SK-N-MC (cell line): ENCODE measurements around the gene NAP1L4.

Experiments
- EZH2 ChIP-seq: fragments of 200-600 bp; sonication (generic); IDR thresholded peaks from one replicate; pipeline ENCODE4 v1.6.1; 2017; ENCODE audit warnings: antibody characterized with exemption
- FOXP2 ChIP-seq: optimal IDR thresholded peaks from 2 replicates; pipeline ENCODE3; 2011; ENCODE audit warnings: mild to moderate bottlenecking, moderate library complexity; ENCODE audit not compliant: insufficient read depth; ENCODE audit errors: extremely low read length, control extremely low read depth
- POLR2AphosphoS5 ChIP-seq: IDR thresholded peaks from 2 replicates; pipeline ENCODE4 v1.6.1; 2012; ENCODE audit warnings: mild to moderate bottlenecking, low read depth, low read length, borderline replicate concordance

DNA sequence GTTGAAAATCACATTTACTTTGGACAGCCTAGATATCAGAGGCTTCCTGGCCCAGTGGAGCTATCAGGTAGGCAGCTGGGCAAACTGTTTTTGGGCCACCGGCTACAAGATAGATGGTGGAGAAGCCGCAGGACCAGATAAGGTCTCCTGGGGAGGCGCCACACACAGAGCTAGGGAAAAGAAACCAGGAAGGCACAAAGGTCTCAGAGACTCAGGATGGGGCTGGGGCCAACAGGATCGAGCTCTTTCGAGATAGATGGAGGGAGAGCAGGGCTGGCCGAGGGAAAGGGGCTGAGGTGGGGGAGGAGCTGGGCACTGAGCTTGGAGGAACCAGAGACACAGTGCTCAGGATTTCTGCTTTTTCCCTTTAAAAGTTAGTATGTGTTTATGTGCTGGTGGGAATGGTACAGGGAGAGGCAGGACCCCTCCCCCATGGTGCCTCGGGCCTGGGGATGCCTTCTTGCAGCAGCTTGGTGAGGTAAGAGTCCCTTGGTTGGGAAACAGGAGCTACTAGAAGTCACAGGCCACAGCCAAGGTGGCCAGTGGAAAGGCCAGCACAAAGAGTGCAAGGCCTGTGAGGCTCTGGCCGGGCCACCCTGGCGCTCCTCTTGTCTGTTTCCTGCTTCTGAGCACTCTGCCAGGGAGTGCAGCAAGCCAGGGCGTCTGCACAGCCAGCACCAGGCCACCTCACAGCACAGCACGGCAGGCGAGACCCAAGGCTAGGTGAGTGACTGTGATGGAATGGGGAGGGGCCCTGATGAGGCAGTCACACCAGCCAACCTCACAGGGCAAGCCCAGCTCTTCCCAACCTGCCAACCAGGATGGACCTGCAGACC, 11.5 kb upstream of the NAP1L4 start:
- TF ChIP-seq EZH2 (no peak), POLR2AphosphoS5 (no peak), FOXP2 (no peak)
